ENCODE measurements around the gene IGSF11. TPM values are rescaled to one million over a fixed set of nuclear protein-coding genes. Genes with fewer than 3 reads are reported as not detected.
"Not testable (repeated sequence)": the region's sequence is repeated elsewhere in the genome, so short reads cannot be mapped to it uniquely, and the experiment has no call there.

IGSF11 gene
- 1.1 TPM for total RNA-seq
- long read RNA-seq = 0 reads

GRCh38 chr3:119034256-119035013 lies at the start of gene IGSF11:
Gene IGSF11, minus strand, starts transcription at chr3:119034846. Its CDS starts 264 bp downstream, at chr3:119034582.
- no peaks in the 10 kb centered on the region for H3K9me3 ChIP-seq
- DNase-seq (peak; percentile 64), ATAC-seq (peak; percentile 91 to 96)
- peaks cover 12% of the 10 kb centered on the region for H3K4me1 ChIP-seq
- H3K4me3 ChIP-seq = peak within 1 kb of the TSS; percentile 60
- peaks cover 33% of the 10 kb centered on the region for H3K27me3 ChIP-seq (ENCODE audit: low read depth)
- H3K36me3 ChIP-seq = no peaks in the 10 kb centered on the region
- H3K27ac ChIP-seq = no peak within 1 kb of the TSS
- intact Hi-C loops (cut with DNase I) = no loop called here
- peak; percentile 40 for TF ChIP-seq CTCF (IDR thresholded peaks at IDR 0.05)

- H3K27me3 ChIP-seq (ENCODE audit: low read depth) = no peaks in the 10 kb centered on the region
- H3K4me3 ChIP-seq = no peak overlapping the region
- H3K9me3 ChIP-seq = no peaks in the 10 kb centered on the region
- no peak for TF ChIP-seq CTCF (IDR thresholded peaks at IDR 0.05)
- H3K36me3 ChIP-seq = no peaks in the 10 kb centered on the region
- intact Hi-C loops (cut with DNase I) = no loop called here
- DNase-seq (no peak), ATAC-seq (no peak)
- H3K27ac ChIP-seq = no peak overlapping the region
- H3K4me1 ChIP-seq = no peaks in the 10 kb centered on the region
Observed at GRCh38 chr3:119080364-119080763, 45.7 kb upstream of the IGSF11 start.

GRCh38 chr3:119073258-119074001 lies 38.8 kb upstream of the IGSF11 start:
- ATAC-seq (peak in 1 of 2 donors; percentile 47), DNase-seq (no peak)
- Histone ChIP-seq H3K27ac (no peak overlapping the region), H3K27me3 (ENCODE audit: low read depth) (no peaks in the 10 kb centered on the region), H3K9me3 (no peaks in the 10 kb centered on the region), H3K4me1 (no peaks in the 10 kb centered on the region), H3K36me3 (no peaks in the 10 kb centered on the region), H3K4me3 (no peak overlapping the region)
- intact Hi-C loops (cut with DNase I) = no loop called here
- TF ChIP-seq CTCF (IDR thresholded peaks at IDR 0.05) = no peak

- H3K4me3 ChIP-seq; H3K9me3 ChIP-seq; H3K27ac ChIP-seq; H3K4me1 ChIP-seq; DNase-seq; H3K36me3 ChIP-seq; ATAC-seq; H3K27me3 ChIP-seq (ENCODE audit: low read depth); intact Hi-C loops (cut with DNase I): not testable (repeated sequence)
Observed at GRCh38 chr3:119072451-119072850, 37.8 kb upstream of the IGSF11 start.

- intact Hi-C loops (cut with DNase I) = no loop called here
- Histone ChIP-seq H3K9me3 (no peaks in the 10 kb centered on the region), H3K27me3 (ENCODE audit: low read depth) (no peaks in the 10 kb centered on the region), H3K27ac (no peak overlapping the region), H3K4me1 (no peaks in the 10 kb centered on the region), H3K4me3 (no peak overlapping the region), H3K36me3 (no peaks in the 10 kb centered on the region)
- no peak for ATAC-seq
- no peak for DNase-seq
- TF ChIP-seq CTCF (IDR thresholded peaks at IDR 0.05) = no peak
Observed at GRCh38 chr3:119069725-119070124, 35.1 kb upstream of the IGSF11 start.

GRCh38 chr3:119063471-119063870 lies 28.8 kb upstream of the IGSF11 start:
- Histone ChIP-seq H3K36me3 (no peaks in the 10 kb centered on the region), H3K27me3 (ENCODE audit: low read depth) (no peaks in the 10 kb centered on the region), H3K9me3 (no peaks in the 10 kb centered on the region), H3K4me3 (no peak overlapping the region), H3K27ac (no peak overlapping the region), H3K4me1 (no peaks in the 10 kb centered on the region)
- no peak for ATAC-seq
- TF ChIP-seq CTCF (IDR thresholded peaks at IDR 0.05) = no peak
- no peak for DNase-seq
- intact Hi-C loops (cut with DNase I) = no loop called here
